NB4 (cell line): ENCODE data around the gene ACOT7.
"Not testable (repeated sequence)": the region's sequence is repeated elsewhere in the genome, so short reads cannot be mapped to it uniquely, and the experiment has no call there.

Experiments used
- POLR2A ChIP-seq: IDR thresholded peaks from 2 replicates; pipeline ENCODE4 v1.6.1; 2011; ENCODE audit warnings: mild to moderate bottlenecking; ENCODE audit not compliant: insufficient read length; ENCODE audit errors: extremely low read depth
- TF ChIP-seq, protein P1 (sequence below): IDR thresholded peaks from one replicate; pipeline ENCODE4 v1.5.1; 2012; ENCODE audit warnings: low read depth, low read length
- TF ChIP-seq, protein P2 (sequence below): IDR thresholded peaks from 2 replicates; pipeline ENCODE4 v1.6.1; 2011; ENCODE audit warnings: low read depth, low read length

DNA sequence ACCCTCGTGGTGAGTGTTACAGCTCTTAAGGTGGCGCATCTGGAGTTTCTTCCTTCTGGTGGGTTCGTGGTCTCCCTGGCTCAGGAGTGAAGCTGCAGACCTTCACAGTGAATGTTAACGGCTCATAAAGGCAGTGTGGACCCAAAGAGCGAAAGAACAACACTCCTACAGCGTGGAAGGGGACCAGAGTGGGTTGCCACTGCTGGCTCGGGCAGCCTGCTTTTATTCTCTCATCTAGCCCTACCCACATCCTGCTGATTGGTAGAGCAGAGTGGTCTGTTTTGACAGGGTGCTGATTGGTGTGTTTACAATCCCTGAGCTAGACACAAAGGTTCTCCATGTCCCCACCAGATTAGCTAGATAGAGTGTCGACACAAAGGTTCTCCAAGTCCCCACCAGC is 1.6 kb upstream of the ACOT7 start:
- TF ChIP-seq, protein P1, sequence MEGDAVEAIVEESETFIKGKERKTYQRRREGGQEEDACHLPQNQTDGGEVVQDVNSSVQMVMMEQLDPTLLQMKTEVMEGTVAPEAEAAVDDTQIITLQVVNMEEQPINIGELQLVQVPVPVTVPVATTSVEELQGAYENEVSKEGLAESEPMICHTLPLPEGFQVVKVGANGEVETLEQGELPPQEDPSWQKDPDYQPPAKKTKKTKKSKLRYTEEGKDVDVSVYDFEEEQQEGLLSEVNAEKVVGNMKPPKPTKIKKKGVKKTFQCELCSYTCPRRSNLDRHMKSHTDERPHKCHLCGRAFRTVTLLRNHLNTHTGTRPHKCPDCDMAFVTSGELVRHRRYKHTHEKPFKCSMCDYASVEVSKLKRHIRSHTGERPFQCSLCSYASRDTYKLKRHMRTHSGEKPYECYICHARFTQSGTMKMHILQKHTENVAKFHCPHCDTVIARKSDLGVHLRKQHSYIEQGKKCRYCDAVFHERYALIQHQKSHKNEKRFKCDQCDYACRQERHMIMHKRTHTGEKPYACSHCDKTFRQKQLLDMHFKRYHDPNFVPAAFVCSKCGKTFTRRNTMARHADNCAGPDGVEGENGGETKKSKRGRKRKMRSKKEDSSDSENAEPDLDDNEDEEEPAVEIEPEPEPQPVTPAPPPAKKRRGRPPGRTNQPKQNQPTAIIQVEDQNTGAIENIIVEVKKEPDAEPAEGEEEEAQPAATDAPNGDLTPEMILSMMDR: not testable (repeated sequence)
- TF ChIP-seq POLR2A: not testable (repeated sequence)
- TF ChIP-seq, protein P2, sequence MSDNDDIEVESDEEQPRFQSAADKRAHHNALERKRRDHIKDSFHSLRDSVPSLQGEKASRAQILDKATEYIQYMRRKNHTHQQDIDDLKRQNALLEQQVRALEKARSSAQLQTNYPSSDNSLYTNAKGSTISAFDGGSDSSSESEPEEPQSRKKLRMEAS: not testable (repeated sequence)
